ENCODE results near the gene SYTL1.
A peak's percentile ranks its signal among the peaks of the same experiment; 100 is the strongest.

GRCh38 chr1:27342391-27342777 lies 562 bp downstream of the SYTL1 start:
- no peak for TF ChIP-seq CTCF (IDR thresholded peaks at IDR 0.05; ENCODE audit: low read depth, low read length)
- no peak for TF ChIP-seq POLR2A (IDR thresholded peaks at IDR 0.05; ENCODE audit: extremely low read depth, insufficient read length)
- no peak for TF ChIP-seq MAX (IDR thresholded peaks at IDR 0.05; ENCODE audit: low read depth, low read length)
- TF ChIP-seq MYC (IDR thresholded peaks at IDR 0.05; ENCODE audit: low read depth, low read length), result 0 out of 2 replicates have a peak, but pooled peaks have one; percentile 10
